IPS-15b (cell line): ENCODE measurements around the gene PLIN1.

Source experiments
- H3K27me3 ChIP-seq: one replicate; pipeline ENCODE4 v1.6.1; 2013; ENCODE audit warnings: low read length; ENCODE audit not compliant: control insufficient read depth, insufficient read depth
- H3K36me3 ChIP-seq: one replicate; pipeline ENCODE4 v1.6.1; 2013; ENCODE audit warnings: low read length; ENCODE audit not compliant: control insufficient read depth, insufficient read depth
- H3K4me1 ChIP-seq: one replicate; pipeline ENCODE4 v1.6.1; 2013; ENCODE audit warnings: mild to moderate bottlenecking, low read length; ENCODE audit not compliant: control insufficient read depth, insufficient read depth
- H3K4me3 ChIP-seq: one replicate; pipeline ENCODE4 v1.5.1; 2013; ENCODE audit warnings: low read depth, low read length
- H3K9ac ChIP-seq: one replicate; pipeline ENCODE4 v1.6.1; 2013; ENCODE audit warnings: low read depth, mild to moderate bottlenecking, low read length
- H3K9me3 ChIP-seq: one replicate; pipeline ENCODE4 v1.6.1; 2013; ENCODE audit warnings: mild to moderate bottlenecking, low read length; ENCODE audit not compliant: control insufficient read depth, insufficient read depth

The PLIN1 gene

DNA sequence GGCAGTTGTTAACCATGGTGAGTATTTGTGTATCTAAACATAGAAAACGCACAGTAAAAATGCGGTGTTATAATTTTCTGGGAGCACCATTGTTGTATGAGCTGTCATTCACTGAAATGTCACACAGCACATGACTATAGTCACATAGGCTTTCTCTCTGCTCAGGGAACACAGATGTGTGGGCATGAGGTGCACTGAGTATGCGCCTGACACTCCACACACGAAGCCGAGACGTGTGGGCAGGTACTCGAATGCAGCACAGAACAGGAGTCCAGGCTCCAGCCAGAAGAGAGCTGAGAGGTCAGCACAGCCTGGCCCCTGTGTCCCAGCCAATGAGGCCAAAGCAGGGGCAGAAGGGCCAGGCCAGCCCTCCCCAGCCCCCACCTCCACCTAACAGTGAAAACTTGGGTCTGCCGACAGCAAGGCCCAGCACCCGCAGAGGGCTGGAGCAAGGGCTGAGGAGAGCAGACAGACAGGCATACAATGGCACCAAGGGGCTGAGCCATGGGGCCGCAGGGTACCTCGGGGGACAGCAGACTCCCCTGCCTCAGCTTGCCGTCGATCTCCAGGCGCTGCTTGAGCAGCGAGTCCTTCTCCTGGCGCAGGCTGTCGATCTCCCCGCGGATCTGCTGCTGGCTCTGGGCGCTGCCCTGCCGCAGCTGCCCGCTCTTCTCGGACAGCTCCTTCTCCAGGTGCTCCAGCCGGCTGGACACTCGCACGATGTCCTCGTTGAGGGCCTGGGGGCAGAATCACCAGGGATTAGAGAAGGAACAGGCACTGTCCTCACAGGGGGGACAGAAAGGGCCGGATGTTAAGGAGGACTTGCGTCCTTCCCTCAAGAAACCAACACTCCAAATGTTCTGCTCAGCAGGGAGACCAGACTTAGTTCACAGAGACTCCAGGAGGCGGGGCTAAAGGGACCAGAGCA is 47.9 kb downstream of the PLIN1 start:
- Histone ChIP-seq H3K4me1 (no peaks in the 10 kb centered on the region), H3K9me3 (peaks cover 3% of the 10 kb centered on the region), H3K4me3 (no peak overlapping the region), H3K9ac (no peak overlapping the region), H3K36me3 (peaks cover 72% of the 10 kb centered on the region), H3K27me3 (no peaks in the 10 kb centered on the region)

DNA sequence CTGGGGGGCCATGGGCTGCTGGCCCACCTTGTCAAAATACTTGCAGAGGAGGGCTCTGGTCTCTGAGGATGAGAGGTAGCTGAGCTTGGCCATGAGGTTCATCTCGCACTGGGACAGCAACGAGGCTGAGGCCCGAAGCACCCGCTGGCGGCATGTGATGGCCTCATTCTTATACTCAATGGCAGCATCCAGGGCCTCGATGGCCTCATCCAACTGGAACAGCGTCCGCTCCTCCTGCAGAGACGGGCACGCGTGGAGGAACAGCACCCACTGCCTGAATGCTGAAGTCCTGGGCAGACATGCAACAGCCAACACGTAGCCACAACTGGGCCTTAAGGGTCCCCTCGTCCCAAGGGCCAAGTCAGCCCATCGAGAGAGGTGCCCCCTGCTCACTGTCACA is 48.9 kb downstream of the PLIN1 start:
- Histone ChIP-seq H3K9me3 (peaks cover 3% of the 10 kb centered on the region), H3K4me3 (no peak overlapping the region), H3K36me3 (peaks cover 82% of the 10 kb centered on the region), H3K4me1 (no peaks in the 10 kb centered on the region), H3K9ac (no peak overlapping the region), H3K27me3 (no peaks in the 10 kb centered on the region)

DNA sequence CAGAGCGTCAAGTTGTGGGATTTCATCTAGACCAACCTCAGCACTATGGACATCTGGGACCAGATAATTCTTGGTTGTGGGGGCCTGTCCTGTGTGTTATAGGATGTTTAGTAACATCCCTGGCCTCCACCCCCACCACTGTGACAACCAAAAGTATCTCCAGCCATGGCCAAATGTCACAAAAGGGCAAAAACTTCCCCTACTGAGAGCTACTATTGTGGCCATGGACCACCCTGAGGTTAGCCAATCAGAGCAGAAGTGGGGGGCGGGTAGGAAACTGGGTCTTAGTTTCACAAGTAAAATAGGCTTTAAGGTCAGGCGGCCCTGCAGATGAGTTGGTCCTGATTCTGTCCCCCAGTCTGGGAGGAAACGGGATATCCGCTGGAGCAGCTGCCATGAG is 49.3 kb downstream of the PLIN1 start:
- H3K27me3 ChIP-seq = no peaks in the 10 kb centered on the region
- no peak overlapping the region for H3K4me3 ChIP-seq
- peaks cover 3% of the 10 kb centered on the region for H3K9me3 ChIP-seq
- H3K9ac ChIP-seq = no peak overlapping the region
- peaks cover 86% of the 10 kb centered on the region for H3K36me3 ChIP-seq
- no peaks in the 10 kb centered on the region for H3K4me1 ChIP-seq

DNA sequence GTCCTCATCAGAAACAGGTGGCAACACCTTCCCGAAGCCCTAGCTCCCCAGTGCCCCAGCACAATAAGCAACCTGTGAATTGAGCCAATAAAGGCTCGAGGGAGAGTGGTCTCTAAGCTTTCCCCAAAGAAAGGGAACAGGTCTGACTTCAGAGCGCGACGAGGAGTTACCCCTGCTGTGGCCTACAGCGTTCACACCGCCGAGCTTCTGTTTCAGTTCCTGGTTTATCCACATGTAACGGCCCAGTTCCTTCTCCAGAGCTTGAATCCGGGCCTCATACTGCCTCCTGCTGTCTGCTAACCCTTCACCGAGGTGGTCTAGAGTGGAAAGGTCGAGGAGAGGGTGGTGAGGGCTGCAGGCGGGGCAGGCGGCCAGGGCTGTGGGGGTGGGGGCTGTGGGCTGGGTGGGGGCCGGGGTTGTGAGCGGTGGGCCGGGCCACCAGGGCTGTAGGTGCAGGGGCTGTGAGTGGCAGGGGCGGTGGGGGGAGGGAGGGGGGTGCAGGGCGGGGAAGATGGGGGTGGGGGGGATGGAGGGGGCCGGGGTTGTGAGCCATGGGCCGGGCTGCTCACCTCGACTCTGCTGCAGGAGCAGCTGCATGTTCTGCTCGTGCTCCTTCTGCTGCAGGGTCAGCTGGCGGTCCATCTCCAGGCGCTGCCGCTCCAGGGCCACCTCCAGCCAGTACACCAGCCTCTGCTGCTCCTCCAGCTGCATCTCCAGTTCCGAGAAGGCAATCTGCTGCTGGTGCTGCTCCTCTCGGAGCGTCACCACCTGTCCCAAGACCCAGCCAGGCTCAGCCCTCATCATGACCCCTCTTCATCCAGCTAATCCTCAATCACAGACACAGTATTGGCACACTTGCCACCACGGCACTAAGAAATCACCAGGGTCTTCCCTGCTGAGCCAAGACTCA is 50.1 kb downstream of the PLIN1 start:
- peaks cover 3% of the 10 kb centered on the region for H3K9me3 ChIP-seq
- no peak overlapping the region for H3K4me3 ChIP-seq
- no peaks in the 10 kb centered on the region for H3K4me1 ChIP-seq
- H3K9ac ChIP-seq = no peak overlapping the region
- no peaks in the 10 kb centered on the region for H3K27me3 ChIP-seq
- peaks cover 94% of the 10 kb centered on the region for H3K36me3 ChIP-seq

- Histone ChIP-seq H3K36me3 (peaks cover 96% of the 10 kb centered on the region), H3K27me3 (no peaks in the 10 kb centered on the region), H3K4me3 (no peak overlapping the region), H3K4me1 (no peaks in the 10 kb centered on the region), H3K9ac (no peak overlapping the region), H3K9me3 (no peaks in the 10 kb centered on the region)
Observed at GRCh38 chr15:89628301-89628700, 50.9 kb downstream of the PLIN1 start.

DNA sequence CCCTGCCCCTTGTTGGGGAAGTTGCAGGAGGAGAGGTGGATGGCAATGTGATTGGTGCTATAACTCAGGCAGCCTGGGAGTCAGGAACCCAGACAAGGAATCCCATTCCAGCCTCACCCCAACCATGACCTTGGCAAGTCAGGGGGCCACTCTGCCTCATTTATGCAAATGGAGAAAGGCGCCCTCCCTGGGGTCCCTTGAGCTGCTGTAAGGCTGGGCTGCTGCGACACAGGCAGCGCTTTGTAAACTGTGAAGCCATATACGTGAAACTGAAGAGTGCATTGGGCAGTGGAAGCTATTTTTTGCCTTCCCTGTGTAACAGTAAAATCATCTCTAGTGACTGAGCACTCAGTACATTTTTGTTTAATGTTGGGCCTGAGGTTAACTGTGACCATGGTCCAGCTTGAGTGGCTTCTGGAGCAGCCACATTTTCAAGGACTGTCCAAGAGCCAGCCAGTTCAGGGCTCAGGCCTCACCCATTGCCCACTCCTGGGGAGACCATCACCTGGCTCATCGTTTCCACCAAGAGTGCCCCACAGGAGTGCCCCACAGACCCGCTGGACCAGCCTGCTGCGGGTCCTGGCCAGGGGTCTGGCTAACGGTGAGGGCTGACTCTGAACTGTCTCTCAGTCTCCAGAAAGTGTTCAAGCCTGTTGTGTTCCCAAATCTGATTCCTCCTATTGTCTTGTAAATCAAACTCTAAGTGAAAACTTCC is 51.8 kb downstream of the PLIN1 start:
- Histone ChIP-seq H3K27me3 (no peaks in the 10 kb centered on the region), H3K9me3 (no peaks in the 10 kb centered on the region), H3K4me1 (no peaks in the 10 kb centered on the region), H3K36me3 (peaks cover 96% of the 10 kb centered on the region), H3K9ac (no peak overlapping the region), H3K4me3 (no peak overlapping the region)

GRCh38 chr15:89625716-89626115 is 53.5 kb downstream of the PLIN1 start:
- Histone ChIP-seq H3K36me3 (peaks cover 90% of the 10 kb centered on the region), H3K27me3 (no peaks in the 10 kb centered on the region), H3K9me3 (no peaks in the 10 kb centered on the region), H3K9ac (no peak overlapping the region), H3K4me3 (no peak overlapping the region), H3K4me1 (no peaks in the 10 kb centered on the region)

DNA sequence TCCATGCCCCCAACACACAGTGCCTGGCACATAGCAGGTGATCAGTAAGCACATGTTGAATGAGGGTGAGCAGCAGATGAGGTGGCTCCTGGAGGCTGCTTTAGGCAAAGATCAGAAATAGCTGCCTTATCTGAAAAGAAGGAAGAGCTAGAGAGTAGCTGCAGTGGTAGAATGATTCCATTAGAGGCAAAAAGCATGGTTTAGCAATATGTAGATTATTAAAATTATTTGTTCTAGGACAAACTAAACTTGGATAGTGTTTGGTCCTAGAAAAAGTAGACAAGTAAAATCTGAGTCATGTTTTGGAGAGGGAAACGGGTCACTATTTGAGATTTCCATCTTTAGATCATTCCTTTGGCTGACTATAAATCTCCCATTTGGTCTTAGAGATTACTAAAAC is 56.0 kb downstream of the PLIN1 start:
- Histone ChIP-seq H3K4me3 (no peak overlapping the region), H3K36me3 (peaks cover 87% of the 10 kb centered on the region), H3K4me1 (no peaks in the 10 kb centered on the region)

GRCh38 chr15:89621547-89621946 is 57.6 kb downstream of the PLIN1 start:
- Histone ChIP-seq H3K36me3 (peaks cover 83% of the 10 kb centered on the region), H3K4me1 (no peaks in the 10 kb centered on the region), H3K9ac (no peak overlapping the region), H3K4me3 (no peak overlapping the region), H3K9me3 (no peaks in the 10 kb centered on the region), H3K27me3 (no peaks in the 10 kb centered on the region)

More for the DNA sequence above, 56.0 kb downstream of the PLIN1 start:
- no peaks in the 10 kb centered on the region for H3K27me3 ChIP-seq
- no peaks in the 10 kb centered on the region for H3K9me3 ChIP-seq
- H3K9ac ChIP-seq = no peak overlapping the region

- Histone ChIP-seq H3K4me3 (no peak overlapping the region), H3K27me3 (no peaks in the 10 kb centered on the region), H3K9me3 (no peaks in the 10 kb centered on the region), H3K4me1 (no peaks in the 10 kb centered on the region), H3K36me3 (peaks cover 40% of the 10 kb centered on the region), H3K9ac (no peak overlapping the region)
Observed at GRCh38 chr15:89616228-89616627, 62.9 kb downstream of the PLIN1 start.

DNA sequence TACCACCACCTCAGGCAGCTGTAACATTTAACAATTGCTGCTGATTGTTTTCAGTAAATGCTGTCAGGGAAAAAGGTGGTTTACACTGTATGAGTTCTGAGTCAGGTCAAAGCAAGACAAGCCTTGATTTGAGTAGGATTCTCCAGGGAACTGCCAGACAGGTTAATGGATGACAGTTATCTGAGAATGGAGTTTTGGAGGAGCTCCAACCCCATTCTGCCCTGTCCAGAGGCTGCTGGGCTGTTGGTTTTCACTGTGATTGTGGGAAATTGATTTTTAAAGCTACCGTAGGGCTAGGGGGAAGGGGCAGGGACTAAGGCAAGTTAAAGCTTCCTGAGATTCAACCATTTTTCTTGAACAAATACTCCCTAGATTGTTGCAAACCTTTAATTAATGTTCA is 64.0 kb downstream of the PLIN1 start:
- Histone ChIP-seq H3K36me3 (peaks cover 37% of the 10 kb centered on the region), H3K9ac (no peak overlapping the region), H3K27me3 (no peaks in the 10 kb centered on the region), H3K4me3 (no peak overlapping the region), H3K4me1 (no peaks in the 10 kb centered on the region), H3K9me3 (no peaks in the 10 kb centered on the region)
